Testis (tissue), 3 donors: ENCODE measurements around the gene MAN1A1. TPM values are rescaled to one million over a fixed set of nuclear protein-coding genes. Genes with fewer than 3 reads are reported as not detected.

Experiments
- DNase-seq: peaks from one replicate; pipeline ENCODE4 v3.0.0-alpha.2; 2019
- H3K27ac ChIP-seq, 2 donors: fragments of 200-600 bp; sonication (generic); one replicate each; pipeline ENCODE4 v1.5.1; 2019
- H3K27me3 ChIP-seq: fragments of 200-600 bp; sonication (generic); one replicate; pipeline ENCODE4 v1.5.1; 2019
- H3K36me3 ChIP-seq: fragments of 200-600 bp; sonication (generic); one replicate; pipeline ENCODE4 v1.5.1; 2017; ENCODE audit warnings: low read depth; ENCODE audit errors: missing control alignments
- H3K4me1 ChIP-seq: fragments of 200-600 bp; sonication (generic); one replicate; pipeline ENCODE4 v1.5.1; 2019
- H3K4me3 ChIP-seq, 2 donors: fragments of 200-600 bp; sonication (generic); one replicate each; pipeline ENCODE4 v1.5.1; 2017 to 2019
- H3K9me3 ChIP-seq: fragments of 200-600 bp; sonication (generic); one replicate; pipeline ENCODE4 v1.5.1; 2017
- POLR2A ChIP-seq: fragments of 450-650 bp; IDR thresholded peaks from one replicate; pipeline ENCODE4 v1.6.1; 2017; ENCODE audit warnings: antibody characterized with exemption, mild to moderate bottlenecking, moderate library complexity
- WGBS, 2 donors: methylation state at CpG; one replicate each; pipeline ENCODE4 v1.1.5; 2018; 5-methylcytosine and 5-hydroxymethylcytosine counted together
- intact Hi-C: fragments of 100-400 bp; cut with DNase I; formaldehyde crosslinking; loops from one replicate; pipeline ENCODE4 v1.15.1; 2023; ENCODE audit warnings: low total_unique reads
- polyA plus RNA-seq: library from polyadenylated mRNA; stranded (reverse); fragments of 350-450 nt; fragmentation: Illumina TruSeq; extraction: RNeasy Lipid Tissue Mini Kit (QIAGEN cat#74804); gene quantifications from one replicate; pipeline ENCODE4 v1.2.3, GENCODE V29; 2014; ENCODE audit warnings: low read depth, low replicate concordance; ENCODE audit not compliant: insufficient read depth
- total RNA-seq, 2 donors: library from RNA; depleted of rRNA; stranded (reverse); fragments of >200 nt; gene quantifications; one replicate each; pipeline ENCODE4 v1.2.3, GENCODE V29; 2016
- TF ChIP-seq, protein P1 (sequence below), 3 experiments: fragments of 450-650 bp in 2 of 3; fragments of 200-600 bp in 1 of 3; sonication (generic) in 1 of 3; IDR thresholded peaks; one replicate each; pipeline ENCODE4 v1.5.1; 2016 to 2019; ENCODE audit warnings: antibody characterized with exemption in 3 of 3, mild to moderate bottlenecking in 2 of 3, moderate library complexity in 1 of 3

The MAN1A1 gene
- total and polyA plus RNA-seq, 3 donors from 2014 or later = 12.8 to 21.1 (median 15.0) TPM

- 85 to 88% methylated on average over 5 of the region's 5 CpGs for WGBS, 2 donors
- no peak for DNase-seq
- TF ChIP-seq POLR2A = no peak
- TF ChIP-seq, protein P1, sequence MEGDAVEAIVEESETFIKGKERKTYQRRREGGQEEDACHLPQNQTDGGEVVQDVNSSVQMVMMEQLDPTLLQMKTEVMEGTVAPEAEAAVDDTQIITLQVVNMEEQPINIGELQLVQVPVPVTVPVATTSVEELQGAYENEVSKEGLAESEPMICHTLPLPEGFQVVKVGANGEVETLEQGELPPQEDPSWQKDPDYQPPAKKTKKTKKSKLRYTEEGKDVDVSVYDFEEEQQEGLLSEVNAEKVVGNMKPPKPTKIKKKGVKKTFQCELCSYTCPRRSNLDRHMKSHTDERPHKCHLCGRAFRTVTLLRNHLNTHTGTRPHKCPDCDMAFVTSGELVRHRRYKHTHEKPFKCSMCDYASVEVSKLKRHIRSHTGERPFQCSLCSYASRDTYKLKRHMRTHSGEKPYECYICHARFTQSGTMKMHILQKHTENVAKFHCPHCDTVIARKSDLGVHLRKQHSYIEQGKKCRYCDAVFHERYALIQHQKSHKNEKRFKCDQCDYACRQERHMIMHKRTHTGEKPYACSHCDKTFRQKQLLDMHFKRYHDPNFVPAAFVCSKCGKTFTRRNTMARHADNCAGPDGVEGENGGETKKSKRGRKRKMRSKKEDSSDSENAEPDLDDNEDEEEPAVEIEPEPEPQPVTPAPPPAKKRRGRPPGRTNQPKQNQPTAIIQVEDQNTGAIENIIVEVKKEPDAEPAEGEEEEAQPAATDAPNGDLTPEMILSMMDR (IDR thresholded peaks at IDR 0.05) = no peak
- no peak overlapping the region for H3K27ac ChIP-seq
- H3K27me3 ChIP-seq = no peaks in the 10 kb centered on the region
- H3K4me1 ChIP-seq = no peaks in the 10 kb centered on the region
- H3K9me3 ChIP-seq = no peaks in the 10 kb centered on the region
- intact Hi-C loops = no loop called here
- H3K4me3 ChIP-seq = no peak overlapping the region
- H3K36me3 ChIP-seq = no peaks in the 10 kb centered on the region
Observed at GRCh38 chr6:119186490-119186889, 163.1 kb downstream of the MAN1A1 start.

GRCh38 chr6:119184008-119184648, 165.4 kb downstream of the MAN1A1 start:
- no peak for DNase-seq
- H3K4me3 ChIP-seq = no peak overlapping the region
- H3K4me1 ChIP-seq = no peaks in the 10 kb centered on the region
- H3K27ac ChIP-seq = no peak overlapping the region
- TF ChIP-seq POLR2A = no peak
- TF ChIP-seq, protein P1 (IDR thresholded peaks at IDR 0.05) = no peak
- H3K27me3 ChIP-seq = no peaks in the 10 kb centered on the region
- intact Hi-C loops = no loop called here
- no peaks in the 10 kb centered on the region for H3K36me3 ChIP-seq
- no peaks in the 10 kb centered on the region for H3K9me3 ChIP-seq
- 87 to 90% methylated on average over 5 of the region's 5 CpGs for WGBS, 2 donors

DNA sequence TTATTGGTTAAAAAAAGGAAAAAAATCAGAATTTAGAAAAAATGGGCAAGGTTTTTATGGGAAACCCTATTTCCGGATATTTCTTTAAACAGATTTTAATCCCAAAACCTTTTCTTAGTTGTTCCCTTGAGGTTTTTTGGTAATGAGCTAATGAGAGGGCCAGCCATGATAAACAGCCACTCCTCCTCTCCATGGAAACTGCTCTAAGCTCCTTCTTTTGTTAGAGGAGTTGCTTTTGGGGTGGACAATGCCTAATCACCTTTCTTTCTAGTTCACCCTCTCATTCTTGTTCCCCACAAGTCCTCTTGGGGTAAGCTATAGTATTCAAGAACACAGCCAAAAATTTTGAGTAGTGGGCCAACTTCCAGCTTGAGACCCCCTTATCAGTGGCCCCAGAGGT, 166.1 kb downstream of the MAN1A1 start:
- TF ChIP-seq, protein P1 (IDR thresholded peaks at IDR 0.05) = no peak
- TF ChIP-seq POLR2A = no peak
- no peak for DNase-seq
- Histone ChIP-seq H3K4me1 (no peaks in the 10 kb centered on the region), H3K27me3 (no peaks in the 10 kb centered on the region), H3K27ac (no peak overlapping the region), H3K36me3 (no peaks in the 10 kb centered on the region), H3K4me3 (no peak overlapping the region), H3K9me3 (no peaks in the 10 kb centered on the region)
- 66 to 89% methylated on average over 1 of the region's 1 CpG for WGBS, 2 donors
- intact Hi-C loops = no loop called here

- WGBS, 2 donors = 93 to 94% methylated on average over 2 of the region's 2 CpGs
- Histone ChIP-seq H3K27me3 (no peaks in the 10 kb centered on the region), H3K27ac (no peak overlapping the region), H3K4me1 (no peaks in the 10 kb centered on the region), H3K36me3 (no peaks in the 10 kb centered on the region), H3K4me3 (no peak overlapping the region), H3K9me3 (no peaks in the 10 kb centered on the region)
- intact Hi-C loops = no loop called here
- no peak for DNase-seq
- TF ChIP-seq, protein P1 (IDR thresholded peaks at IDR 0.05) = no peak
- no peak for TF ChIP-seq POLR2A
Observed at GRCh38 chr6:119182875-119183274, 166.7 kb downstream of the MAN1A1 start.

DNA sequence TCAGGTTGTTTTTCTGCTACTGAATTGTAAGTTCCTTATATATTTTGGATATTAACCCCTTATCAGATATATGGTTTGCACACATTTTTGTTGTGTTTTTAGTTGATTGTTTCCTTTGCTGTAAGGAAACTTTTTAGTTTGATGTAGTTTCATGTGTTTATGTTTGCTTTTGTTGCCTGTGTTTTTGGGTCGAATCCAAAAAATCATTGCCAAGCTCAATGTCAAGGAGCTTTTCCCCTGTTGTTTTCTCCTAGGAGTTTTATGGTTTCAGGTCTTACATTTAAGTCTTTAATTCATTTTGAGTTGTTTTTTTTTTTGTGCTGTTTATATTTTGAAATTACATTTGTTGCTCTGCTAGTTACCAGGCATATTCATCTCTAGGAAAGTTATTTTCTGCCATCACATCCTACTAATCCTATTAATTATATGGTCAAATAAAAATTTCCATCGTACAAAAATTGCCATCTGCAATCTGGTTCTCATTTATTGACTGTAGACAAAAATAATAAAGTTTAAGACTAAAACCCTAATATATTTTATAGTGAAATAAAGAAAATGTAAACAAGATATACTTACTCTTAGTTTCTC, 167.3 kb downstream of the MAN1A1 start:
- Histone ChIP-seq H3K4me1 (no peaks in the 10 kb centered on the region), H3K4me3 (no peak overlapping the region), H3K27ac (no peak overlapping the region), H3K27me3 (no peaks in the 10 kb centered on the region), H3K36me3 (no peaks in the 10 kb centered on the region), H3K9me3 (no peaks in the 10 kb centered on the region)
- intact Hi-C loops = no loop called here
- no peak for TF ChIP-seq POLR2A
- TF ChIP-seq, protein P1 (IDR thresholded peaks at IDR 0.05) = no peak
- no peak for DNase-seq
- WGBS, 2 donors = 85 to 88% methylated on average over 2 of the region's 2 CpGs
